Measurements from ENCODE around the gene LSM2. TPM values are rescaled to one million over a fixed set of nuclear protein-coding genes. Genes with fewer than 3 reads are reported as not detected.
A peak's percentile ranks its signal among the peaks of the same experiment; 100 is the strongest.

The LSM2 gene
- total and polyA plus RNA-seq, 9 of the 15 experiments (the other 6 are each of a cell fraction or from before 2014, with no cell fraction given): 154 to 407 (median 223) TPM

- TF ChIP-seq THRB (CRISPR knock-in tag; conservative IDR thresholded peaks at IDR 0.05) (peak; percentile 61; the same call in 1 of the 2 replicates), HDAC8 (tag; IDR thresholded peaks at IDR 0.05) (no peak), SMAD4 (CRISPR knock-in tag; conservative IDR thresholded peaks at IDR 0.05) (no peak), E2F3 (CRISPR knock-in tag; IDR thresholded peaks at IDR 0.05) (peak; percentile 60; the same call in 1 of the 2 replicates), ZNF263 (CRISPR knock-in tag; IDR thresholded peaks at IDR 0.05; ENCODE audit: borderline replicate concordance) (no peak), GABPA (tag; conservative IDR thresholded peaks at IDR 0.05; ENCODE audit: low read depth) (no peak), ERF (CRISPR knock-in tag; IDR thresholded peaks at IDR 0.05) (peak; percentile 94), ZNF507 (tag; conservative IDR thresholded peaks at IDR 0.05) (no peak), ZFX (CRISPR knock-in tag; IDR thresholded peaks at IDR 0.05) (no peak), MCM7 (IDR thresholded peaks at IDR 0.05) (no peak), MEF2D (tag; conservative IDR thresholded peaks at IDR 0.05; ENCODE audit: low read depth) (no peak), ZNF592 (IDR thresholded peaks at IDR 0.05) (no peak), RB1 (IDR thresholded peaks at IDR 0.05; ENCODE audit: low read depth) (no peak; the same call in 1 of the 2 replicates), TCF7 (IDR thresholded peaks at IDR 0.05; ENCODE audit: borderline replicate concordance) (peak; percentile 69; the same call in 1 of the 2 replicates), CSDE1 (IDR thresholded peaks at IDR 0.05) (no peak), NELFE (IDR thresholded peaks at IDR 0.05; ENCODE audit: insufficient read depth, insufficient read length) (no peak), POLR2AphosphoS2 (IDR thresholded peaks at IDR 0.05; ENCODE audit: low read length) (no peak), SMC3 (conservative IDR thresholded peaks at IDR 0.05; ENCODE audit: insufficient read depth, low read depth, low read length) (no peak), HSF4 (CRISPR knock-in tag; IDR thresholded peaks at IDR 0.05; ENCODE audit: borderline replicate concordance) (no peak), KAT2B (IDR thresholded peaks at IDR 0.05; ENCODE audit: low read depth, low read length) (no peak), MTA3 (IDR thresholded peaks at IDR 0.05; ENCODE audit: borderline replicate concordance) (no peak), SRSF9 (IDR thresholded peaks at IDR 0.05; ENCODE audit: borderline replicate concordance, low read depth, low read length) (no peak), ZSCAN32 (CRISPR knock-in tag; IDR thresholded peaks at IDR 0.05) (peak; percentile 61; the same call in 1 of the 2 replicates), CHAMP1 (IDR thresholded peaks at IDR 0.05) (no peak)
These were observed 7.9 kb upstream of the LSM2 start (continued) for GRCh38 chr6:31814677-31815024.
